G401.6 (cell line): ENCODE results near the gene ZNF580.

Experiments
- FAIRE-seq: peaks from 2 replicates; lab custom pipeline; 2012; peaks lifted over from hg19 to GRCh38; lab: Jason Lieb, UNC

ZNF580 gene

GRCh38 chr19:55647732-55648584, 7.2 kb downstream of the ZNF580 start, which contains the start of gene CCDC106:
CCDC106 (plus strand) TSS chr19:55648212; CDS start chr19:55649047, 835 bp downstream.
- FAIRE-seq, result peak; percentile 78

- FAIRE-seq, result no peak
These were observed 7.9 kb downstream of the ZNF580 start for GRCh38 chr19:55648585-55649267.

- no peak for FAIRE-seq
These were observed 8.7 kb downstream of the ZNF580 start for GRCh38 chr19:55649268-55650125.

- FAIRE-seq, result no peak
These were observed 9.3 kb downstream of the ZNF580 start for GRCh38 chr19:55650126-55650557.

- no peak for FAIRE-seq
These were observed 9.9 kb downstream of the ZNF580 start for GRCh38 chr19:55650602-55651230.

GRCh38 chr19:55651236-55651635, 10.4 kb downstream of the ZNF580 start:
- no peak for FAIRE-seq

- no peak for FAIRE-seq
These were observed 11.7 kb downstream of the ZNF580 start for GRCh38 chr19:55652311-55653128.

- FAIRE-seq, result no peak
These were observed 13.0 kb downstream of the ZNF580 start for GRCh38 chr19:55653651-55654322.

- FAIRE-seq, result peak; percentile 99
These were observed 13.6 kb downstream of the ZNF580 start for GRCh38 chr19:55654323-55654867.

GRCh38 chr19:55654868-55655647, 14.3 kb downstream of the ZNF580 start, which contains the start of gene U2AF2:
U2AF2 (plus strand) TSS chr19:55655035; CDS start chr19:55655105, 70 bp downstream.
- peak; percentile 80 for FAIRE-seq

- FAIRE-seq, result no peak
These were observed 14.8 kb downstream of the ZNF580 start for GRCh38 chr19:55655648-55656040.

GRCh38 chr19:55656552-55656951, 15.8 kb downstream of the ZNF580 start:
- no peak for FAIRE-seq

- no peak for FAIRE-seq
These were observed 16.4 kb downstream of the ZNF580 start for GRCh38 chr19:55656988-55657747.

GRCh38 chr19:55658846-55659459, 18.2 kb downstream of the ZNF580 start:
- no peak for FAIRE-seq

GRCh38 chr19:55659822-55660221, 19.0 kb downstream of the ZNF580 start:
- FAIRE-seq, result no peak

- FAIRE-seq, result no peak
These were observed 19.6 kb downstream of the ZNF580 start for GRCh38 chr19:55660404-55660803.

- FAIRE-seq, result no peak
These were observed 20.2 kb downstream of the ZNF580 start for GRCh38 chr19:55660991-55661390.

- FAIRE-seq, result no peak
These were observed 21.0 kb downstream of the ZNF580 start for GRCh38 chr19:55661826-55662225.
